Activated naive CD4-positive, alpha-beta T cell treated with anti-CD3 and anti-CD28 coated beads, Interleukin-2, amount 50 U/mL, for 72 hours (primary cell): Measurements from ENCODE around the gene CAMTA1. TPM values are rescaled to one million over a fixed set of nuclear protein-coding genes. Genes with fewer than 3 reads are reported as not detected.

Experiments
- ATAC-seq, 2 donors: fragments of 150-1000 bp; cut with Tn5 transposase; 2 replicates each; pipeline ENCODE4 v1.10.0; 2021; ENCODE audit warnings: mild to moderate bottlenecking in 2 of 2, moderate library complexity in 2 of 2
- DNase-seq, 2 donors: peaks; one replicate each; pipeline ENCODE4 v3.0.0; 2021 to 2022; ENCODE audit warnings: low spot score in 2 of 2
- H3K27ac Mint-ChIP-seq, 2 donors: one replicate each; pipeline ENCODE4 v1.8.0; 2022; ENCODE audit warnings: mild to moderate bottlenecking in 2 of 2, mixed read lengths in 2 of 2
- H3K36me3 Mint-ChIP-seq, 2 donors: one replicate each; pipeline ENCODE4 v1.8.0; 2022; ENCODE audit warnings: mixed read lengths in 2 of 2
- H3K9me3 Mint-ChIP-seq, 2 donors: one replicate each; pipeline ENCODE4 v1.8.0; 2022; ENCODE audit warnings: mixed read lengths in 2 of 2
- total RNA-seq, 2 donors: library from RNA; stranded (reverse); gene quantifications; one replicate each; pipeline ENCODE4 v1.2.3, GENCODE V29; 2022

Gene CAMTA1
- total RNA-seq, 2 donors from 2014 or later: 50.4 to 76.4 TPM

DNA sequence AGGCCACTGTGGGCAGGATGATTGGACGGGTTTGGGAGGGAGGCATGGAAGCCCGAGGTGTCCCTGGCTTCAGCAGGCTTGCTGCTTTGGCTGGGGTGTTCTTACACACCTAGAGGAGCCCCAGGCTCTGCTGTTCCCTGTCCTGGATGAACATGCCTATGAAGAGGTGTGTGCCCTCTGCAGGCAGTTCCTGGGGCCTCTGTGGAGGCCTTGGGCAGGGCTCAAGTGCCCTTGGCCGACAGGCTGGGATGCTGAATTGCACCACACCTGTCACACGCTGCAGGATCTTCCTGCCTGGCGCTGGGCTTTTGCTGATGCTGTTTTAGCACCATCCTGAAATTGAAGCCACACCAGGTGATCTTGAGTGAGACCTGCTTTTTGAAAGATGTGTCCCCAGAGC, 570.8 kb downstream of the CAMTA1 start:
- no peak overlapping the region for H3K27ac Mint-ChIP-seq
- DNase-seq (no peak), ATAC-seq (no peak)
- H3K36me3 Mint-ChIP-seq: no peaks in the 10 kb centered on the region
- H3K9me3 Mint-ChIP-seq: peaks cover 3 to 6% of the 10 kb centered on the region in 2 donors

GRCh38 chr1:7358425-7358824, 573.2 kb downstream of the CAMTA1 start:
- H3K36me3 Mint-ChIP-seq: no peaks in the 10 kb centered on the region
- H3K9me3 Mint-ChIP-seq: peaks cover 3 to 6% of the 10 kb centered on the region in 2 donors

DNA sequence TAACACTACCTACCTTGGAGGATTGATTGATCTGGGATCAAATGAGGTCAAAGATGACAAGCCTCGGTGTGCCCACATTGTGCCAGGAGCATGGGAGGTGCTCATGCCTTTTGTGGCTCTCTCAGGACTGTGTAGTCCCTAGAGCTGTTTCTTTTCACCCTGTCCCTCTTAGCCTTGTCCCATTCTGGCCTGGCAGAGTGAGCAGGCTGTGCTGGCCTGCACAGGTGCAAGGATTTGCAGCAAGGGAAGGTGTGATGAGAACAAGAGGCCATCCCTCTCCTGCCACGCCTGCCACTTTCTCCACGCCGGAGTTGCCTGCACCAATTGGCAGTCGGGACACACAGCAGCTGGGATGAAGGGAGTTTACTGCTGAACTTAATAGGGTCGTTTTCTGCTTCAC, 575.3 kb downstream of the CAMTA1 start:
- ATAC-seq (no peak), DNase-seq (no peak)
- Mint-ChIP-seq H3K9me3 (peaks cover 3% of the 10 kb centered on the region in 2 donors), H3K27ac (no peak overlapping the region), H3K36me3 (no peaks in the 10 kb centered on the region)

More at GRCh38 chr1:7358425-7358824, 573.2 kb downstream of the CAMTA1 start:
- ATAC-seq (no peak), DNase-seq (no peak)
- H3K27ac Mint-ChIP-seq: no peak overlapping the region

DNA sequence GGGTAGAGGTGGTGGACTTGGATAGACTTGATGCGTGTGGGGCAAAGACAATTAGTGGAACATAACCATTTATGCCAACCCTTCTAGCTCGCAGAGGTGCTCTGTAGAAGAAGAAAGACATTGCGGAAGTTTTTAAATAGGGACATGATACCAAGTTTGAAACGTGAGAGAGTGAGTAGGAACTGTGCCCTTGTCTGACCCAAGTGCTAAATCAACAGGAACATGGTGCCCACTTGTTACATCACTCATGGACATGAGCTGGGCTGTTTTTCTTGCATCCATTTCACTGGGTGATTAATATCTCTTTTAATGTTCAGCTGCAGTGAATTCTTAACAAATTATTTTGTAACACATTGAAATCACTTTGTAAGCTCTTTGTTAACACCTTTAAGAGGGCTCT, 577.7 kb downstream of the CAMTA1 start:
- Mint-ChIP-seq H3K9me3 (no peaks in the 10 kb centered on the region), H3K27ac (no peak overlapping the region)

DNA sequence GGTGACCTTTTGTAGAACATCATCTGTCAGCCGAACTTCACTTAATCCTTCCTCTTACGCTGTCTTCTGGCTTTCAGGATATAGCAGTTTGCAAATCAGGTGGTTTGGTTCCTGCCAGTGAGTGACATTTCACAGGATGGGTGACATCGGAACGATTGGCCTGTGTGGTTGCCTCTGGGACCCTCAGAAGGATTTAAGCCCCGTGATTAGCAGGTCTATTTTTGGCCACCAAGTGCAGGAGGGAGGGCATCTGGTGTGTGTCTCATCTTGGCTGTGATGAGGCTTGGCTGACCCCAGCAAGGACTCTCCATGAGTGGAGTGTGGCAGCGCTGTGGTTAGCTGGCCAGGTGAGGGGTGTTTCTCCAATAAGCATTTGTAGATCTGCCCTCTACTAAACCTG, 578.2 kb downstream of the CAMTA1 start:
- DNase-seq (no peak), ATAC-seq (no peak)
- no peaks in the 10 kb centered on the region for H3K9me3 Mint-ChIP-seq
- no peaks in the 10 kb centered on the region for H3K36me3 Mint-ChIP-seq
- no peak overlapping the region for H3K27ac Mint-ChIP-seq

More for the DNA sequence above, 577.7 kb downstream of the CAMTA1 start:
- ATAC-seq (no peak), DNase-seq (no peak)
- H3K36me3 Mint-ChIP-seq: no peaks in the 10 kb centered on the region

DNA sequence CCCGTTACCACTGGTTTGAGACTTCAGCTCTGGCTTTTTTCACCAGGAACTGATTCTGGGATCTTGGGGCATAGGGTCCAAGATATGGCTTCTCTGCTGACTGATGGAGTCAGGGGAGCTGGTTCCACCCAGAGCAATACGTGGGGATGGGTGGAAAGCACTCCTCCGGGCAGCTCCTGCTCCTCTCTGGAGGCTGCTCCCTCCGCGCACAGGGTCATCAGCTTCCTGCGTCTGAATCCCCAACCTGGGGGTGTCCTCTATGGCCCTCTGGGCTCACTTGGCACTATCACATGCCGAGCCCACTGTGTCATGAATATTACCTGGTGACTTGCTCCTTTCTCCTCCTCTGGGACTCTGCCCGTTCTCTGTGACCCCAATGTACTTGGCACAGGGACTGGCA, 580.5 kb downstream of the CAMTA1 start:
- ATAC-seq: no peak
- H3K9me3 Mint-ChIP-seq: no peaks in the 10 kb centered on the region
- no peaks in the 10 kb centered on the region for H3K36me3 Mint-ChIP-seq
- no peak overlapping the region for H3K27ac Mint-ChIP-seq
- DNase-seq: no peak

DNA sequence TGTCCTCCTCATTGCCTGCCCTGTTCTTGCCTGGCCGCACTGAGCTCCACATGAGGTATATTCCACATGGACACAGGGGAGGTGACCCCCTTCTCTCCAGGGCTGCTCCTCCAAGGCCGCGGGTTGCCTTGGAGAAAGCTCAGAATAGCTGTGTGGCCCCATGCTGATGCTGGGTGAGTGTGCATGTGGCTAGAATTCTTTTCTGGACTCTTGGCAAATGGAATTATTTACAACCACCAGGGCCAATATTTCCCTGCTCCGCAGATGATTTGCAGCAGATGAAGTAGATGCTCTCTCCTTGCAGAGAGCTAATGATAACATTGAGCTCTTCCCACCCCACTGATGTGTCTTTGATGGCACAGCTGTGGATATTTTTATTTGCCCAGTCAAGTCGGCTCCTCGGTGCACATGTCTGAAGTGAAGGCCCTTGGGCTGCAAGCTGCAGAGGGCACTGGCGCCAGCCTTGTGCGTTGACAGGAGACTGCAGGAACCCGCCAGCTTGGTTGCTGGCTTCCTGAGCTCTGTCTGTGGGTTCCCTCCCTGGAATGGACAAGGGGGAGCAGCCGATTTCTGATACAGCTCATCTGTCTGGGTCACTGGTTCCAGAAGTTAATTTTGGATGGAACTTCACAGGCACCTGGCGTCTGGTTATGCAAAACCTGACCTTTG, 581.2 kb downstream of the CAMTA1 start:
- no peak overlapping the region for H3K27ac Mint-ChIP-seq
- DNase-seq: no peak
- no peak for ATAC-seq
- no peaks in the 10 kb centered on the region for H3K36me3 Mint-ChIP-seq
- H3K9me3 Mint-ChIP-seq: no peaks in the 10 kb centered on the region

DNA sequence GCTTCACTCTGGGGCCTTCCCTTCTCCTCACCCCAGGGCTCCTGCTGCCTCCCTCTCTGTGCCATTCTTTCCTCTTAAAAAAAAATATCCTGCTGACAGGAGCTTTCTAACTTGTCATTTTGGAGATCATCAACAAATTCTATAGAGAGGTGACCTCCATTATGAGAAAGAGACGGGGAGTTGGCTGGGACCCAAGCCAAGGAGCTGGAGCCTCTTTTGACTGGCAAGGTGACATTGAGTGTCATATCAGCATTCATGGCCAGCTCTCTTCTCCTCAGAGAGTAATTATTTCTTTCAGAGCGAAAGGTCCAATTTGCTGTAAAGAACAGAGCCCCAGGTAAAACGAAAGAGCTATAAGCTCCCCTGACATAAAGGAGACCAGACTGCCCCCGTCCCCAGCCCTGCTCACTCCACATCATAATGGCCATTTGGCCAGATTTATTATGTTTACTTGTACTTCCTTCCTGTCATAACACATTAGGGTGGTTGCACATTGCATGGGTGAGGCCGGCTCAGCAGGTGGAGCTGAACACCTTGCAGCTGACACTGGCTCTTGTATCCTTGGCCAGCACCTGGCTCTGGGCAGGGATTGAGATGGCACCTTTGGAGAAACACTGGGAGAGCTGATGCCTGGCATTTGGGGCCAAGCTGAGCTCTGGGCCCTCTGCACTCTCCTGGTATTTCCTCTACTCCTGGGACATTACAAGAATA, 581.9 kb downstream of the CAMTA1 start:
- H3K36me3 Mint-ChIP-seq: no peaks in the 10 kb centered on the region
- H3K27ac Mint-ChIP-seq: no peak overlapping the region
- ATAC-seq (no peak), DNase-seq (no peak)
- H3K9me3 Mint-ChIP-seq: no peaks in the 10 kb centered on the region

GRCh38 chr1:7369866-7370265, 584.6 kb downstream of the CAMTA1 start:
- Mint-ChIP-seq H3K36me3 (no peaks in the 10 kb centered on the region), H3K9me3 (no peaks in the 10 kb centered on the region), H3K27ac (peak overlapping the region in 1 of 2 donors; percentile 32)
- ATAC-seq (no peak), DNase-seq (no peak)

DNA sequence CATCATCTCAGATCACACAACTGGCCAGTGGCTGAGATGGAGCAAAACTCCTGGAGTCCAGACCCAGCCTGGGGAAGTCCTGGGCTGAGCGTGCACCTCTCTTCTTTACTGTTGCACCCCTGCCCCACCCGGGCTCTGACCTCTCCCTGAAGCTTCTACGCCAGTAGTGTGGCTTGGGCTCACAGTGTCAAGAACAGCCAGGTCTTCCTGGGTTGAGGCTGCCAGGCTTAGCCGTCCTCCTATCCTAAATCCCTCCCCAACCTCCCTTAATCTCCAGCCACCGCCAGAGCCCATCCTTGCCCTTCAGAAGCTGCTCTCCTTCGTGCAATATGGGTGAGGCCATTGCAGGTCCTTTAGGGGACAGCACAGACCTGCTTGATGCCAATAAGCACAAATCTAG, 586.7 kb downstream of the CAMTA1 start:
- DNase-seq (no peak), ATAC-seq (no peak)
- no peaks in the 10 kb centered on the region for H3K9me3 Mint-ChIP-seq
- H3K27ac Mint-ChIP-seq: no peak overlapping the region
- H3K36me3 Mint-ChIP-seq: no peaks in the 10 kb centered on the region

DNA sequence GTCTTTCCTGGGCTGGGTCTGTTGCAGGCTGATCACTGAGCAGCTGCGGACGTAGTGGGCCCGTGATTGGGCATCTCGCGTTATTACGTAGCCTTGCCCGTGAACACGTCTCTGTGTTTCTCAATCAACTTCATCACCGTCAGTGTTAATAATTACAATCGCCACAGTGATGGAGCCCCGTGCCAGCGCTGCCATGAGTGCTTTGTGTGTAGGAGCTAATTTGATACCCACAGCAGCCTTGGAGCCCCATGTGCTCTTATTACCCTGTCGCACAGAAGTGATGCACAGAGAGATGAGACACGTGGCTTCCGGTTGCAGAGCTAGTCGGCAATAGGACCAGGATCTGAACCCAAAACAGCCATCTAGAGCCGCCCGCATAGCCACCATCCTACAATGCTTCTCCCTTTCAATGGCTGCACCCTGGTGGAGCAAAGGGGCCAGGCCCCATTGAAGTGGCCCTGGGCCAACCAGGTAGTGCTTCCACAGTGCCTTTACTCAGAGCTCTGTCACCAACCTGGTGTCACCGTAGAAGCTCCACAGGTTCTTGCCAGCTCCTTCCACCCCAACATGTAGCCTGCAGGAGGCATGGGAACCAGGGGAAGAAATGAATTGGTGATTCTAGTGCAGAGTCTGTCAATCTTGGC, 587.3 kb downstream of the CAMTA1 start:
- Mint-ChIP-seq H3K9me3 (no peaks in the 10 kb centered on the region), H3K36me3 (no peaks in the 10 kb centered on the region), H3K27ac (no peak overlapping the region)
- DNase-seq (no peak), ATAC-seq (no peak)

DNA sequence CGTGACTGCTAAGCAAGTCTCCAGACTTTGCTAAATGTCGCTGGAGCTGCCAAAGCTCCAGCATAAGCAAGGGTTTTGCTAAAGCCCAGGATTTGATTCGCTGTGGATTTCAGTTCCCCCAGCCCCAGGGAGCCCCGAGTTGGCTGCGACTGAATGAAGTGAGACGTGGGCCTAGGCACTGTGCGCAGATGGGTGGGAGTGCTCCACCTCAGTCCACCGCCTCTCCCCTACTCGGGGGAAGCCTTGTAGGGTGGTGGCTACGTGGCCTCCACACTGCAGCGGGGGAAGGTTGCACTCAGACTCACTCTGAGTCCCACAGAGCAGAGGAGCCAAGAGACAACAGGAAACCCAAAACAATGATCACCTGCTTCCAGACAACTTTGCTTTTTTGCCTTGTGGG, 588.0 kb downstream of the CAMTA1 start:
- Mint-ChIP-seq H3K36me3 (no peaks in the 10 kb centered on the region), H3K9me3 (no peaks in the 10 kb centered on the region), H3K27ac (no peak overlapping the region)
- ATAC-seq (no peak), DNase-seq (no peak)

- ATAC-seq (no peak), DNase-seq (no peak)
- Mint-ChIP-seq H3K36me3 (no peaks in the 10 kb centered on the region), H3K9me3 (no peaks in the 10 kb centered on the region), H3K27ac (no peak overlapping the region)
Measured at GRCh38 chr1:7373876-7374562, 588.8 kb downstream of the CAMTA1 start.

DNA sequence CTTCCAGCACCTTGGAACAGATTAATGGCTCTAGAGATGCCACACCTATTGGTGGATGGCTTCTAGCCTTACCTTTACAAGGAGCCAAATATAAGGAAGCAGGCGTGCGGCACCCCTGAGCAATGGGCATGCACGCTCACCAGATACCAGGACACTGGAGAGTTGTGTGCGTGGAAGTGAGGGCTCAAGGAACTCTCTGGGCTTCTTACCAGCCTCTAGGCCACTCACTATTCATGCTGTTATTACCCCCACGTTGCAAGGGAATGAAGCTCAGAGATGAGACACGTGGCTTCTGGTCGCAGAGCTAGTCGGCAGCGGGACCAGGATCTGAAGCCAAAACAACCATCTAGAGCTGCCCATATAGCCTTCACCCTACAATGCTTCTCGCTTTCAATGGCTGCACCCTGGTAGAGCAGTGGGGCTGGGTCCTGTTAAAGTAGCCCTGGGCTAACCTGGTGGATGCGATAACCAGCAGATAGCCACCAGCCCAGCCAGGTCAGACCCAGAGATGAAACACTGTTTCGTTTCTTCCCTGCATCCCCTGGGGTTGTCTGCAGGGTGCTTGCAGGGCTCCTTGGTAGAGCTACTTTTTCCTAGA, 589.4 kb downstream of the CAMTA1 start:
- Mint-ChIP-seq H3K27ac (no peak overlapping the region), H3K9me3 (no peaks in the 10 kb centered on the region), H3K36me3 (no peaks in the 10 kb centered on the region)
- no peak for ATAC-seq
- no peak for DNase-seq

DNA sequence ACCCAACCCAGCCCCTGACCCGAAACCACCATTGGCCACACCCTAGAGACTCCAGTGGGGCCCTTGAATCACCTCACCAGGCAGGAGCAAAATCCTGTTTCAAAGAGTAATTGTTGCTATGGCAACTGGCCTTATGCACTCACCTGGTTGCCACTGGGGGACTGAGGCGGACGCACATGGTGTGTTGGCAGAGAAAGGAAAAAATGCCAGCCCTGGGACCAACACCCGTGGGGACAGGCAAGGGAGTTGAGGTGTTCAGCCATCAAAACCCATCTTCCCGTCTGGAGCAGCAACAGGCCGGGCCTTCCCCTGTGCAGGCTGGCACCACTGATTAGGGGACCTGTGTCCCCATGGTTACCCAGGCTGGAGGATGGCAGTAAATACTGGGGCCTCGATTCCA, 590.1 kb downstream of the CAMTA1 start:
- no peak for DNase-seq
- H3K27ac Mint-ChIP-seq: no peak overlapping the region
- H3K9me3 Mint-ChIP-seq: no peaks in the 10 kb centered on the region
- no peaks in the 10 kb centered on the region for H3K36me3 Mint-ChIP-seq
- ATAC-seq: no peak

GRCh38 chr1:7375781-7376660, 590.8 kb downstream of the CAMTA1 start:
- no peak for ATAC-seq
- no peak overlapping the region for H3K27ac Mint-ChIP-seq
- no peaks in the 10 kb centered on the region for H3K9me3 Mint-ChIP-seq
- no peak for DNase-seq
- no peaks in the 10 kb centered on the region for H3K36me3 Mint-ChIP-seq
